GM21576 (cell line): ENCODE results near the gene RFT1.

Experiments
- ATAC-seq: cut with Tn5 transposase; IDR thresholded peaks from one replicate; pipeline ENCODE4 v1.9.1; 2021; ENCODE audit warnings: mild to moderate bottlenecking, moderate library complexity; ENCODE audit not compliant: unreplicated experiment

Gene RFT1

DNA sequence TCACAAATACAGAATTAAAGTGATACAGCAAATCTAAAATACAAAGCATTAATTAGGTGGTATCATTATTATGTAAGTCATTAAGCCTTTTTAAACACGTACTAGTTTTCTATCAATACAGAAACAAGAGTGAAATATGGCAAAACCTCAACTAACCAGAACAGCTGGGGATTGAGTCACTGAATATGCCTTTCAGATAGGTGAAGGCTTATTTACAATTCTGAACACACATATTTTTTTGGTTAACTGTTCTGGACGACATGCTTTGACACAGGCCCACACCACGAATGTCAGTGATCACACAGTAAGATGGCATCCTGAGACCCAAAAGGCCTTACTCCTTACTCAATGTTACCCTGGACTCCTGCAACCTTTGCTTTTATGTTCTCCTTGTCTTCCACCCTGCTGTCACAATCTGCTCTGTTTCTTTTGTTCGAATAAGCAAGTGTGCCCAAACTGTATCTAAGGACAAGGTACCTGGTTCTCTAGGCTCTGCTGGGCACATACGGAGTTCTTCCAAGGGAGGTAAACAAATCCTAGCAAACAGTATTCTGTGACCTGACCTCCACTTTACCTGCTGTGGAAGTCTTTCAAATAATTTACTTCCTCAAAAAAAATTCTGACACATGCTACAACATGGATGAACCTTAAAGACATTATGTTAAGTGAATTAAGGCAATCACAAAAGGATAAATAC is 91.4 kb downstream of the RFT1 start:
- no peak for ATAC-seq
